Mucosa of rectum (tissue), 2 donors: ENCODE data around the gene GLI2.
A peak's percentile ranks its signal among the peaks of the same experiment; 100 is the strongest.

Experiments
- H3K27ac ChIP-seq, 2 donors: one replicate each; pipeline ENCODE4 v1.7.0; 2013; ENCODE audit warnings: inconsistent platforms in 2 of 2, low read depth in 2 of 2, low read length in 2 of 2
- H3K27me3 ChIP-seq, 2 donors: one replicate each; pipeline ENCODE4 v1.7.0; 2013; ENCODE audit warnings: low read length in 2 of 2; ENCODE audit not compliant: control insufficient read depth in 2 of 2, insufficient read depth in 2 of 2
- H3K36me3 ChIP-seq, 2 donors: one replicate each; pipeline ENCODE4 v1.7.0; 2013; ENCODE audit warnings: low read length in 2 of 2; ENCODE audit not compliant: control insufficient read depth in 2 of 2, insufficient read depth in 2 of 2
- H3K4me1 ChIP-seq, 2 donors: one replicate each; pipeline ENCODE4 v1.7.0; 2013; ENCODE audit warnings: low read length in 2 of 2, mild to moderate bottlenecking in 1 of 2; ENCODE audit not compliant: control insufficient read depth in 2 of 2, insufficient read depth in 2 of 2
- H3K4me3 ChIP-seq, 2 donors: one replicate each; pipeline ENCODE4 v1.7.0; 2013; ENCODE audit warnings: low read length in 2 of 2
- H3K9ac ChIP-seq, 2 donors: one replicate each; pipeline ENCODE4 v1.7.0; 2013; ENCODE audit warnings: low read length in 2 of 2, low read depth in 1 of 2, mild to moderate bottlenecking in 1 of 2
- H3K9me3 ChIP-seq, 2 donors: one replicate each; pipeline ENCODE4 v1.7.0; 2013; ENCODE audit warnings: low read length in 2 of 2; ENCODE audit not compliant: control insufficient read depth in 2 of 2
- donor health status: healthy.
- donor health status: Normal muscosa, but diverticular disease.

The GLI2 gene

DNA sequence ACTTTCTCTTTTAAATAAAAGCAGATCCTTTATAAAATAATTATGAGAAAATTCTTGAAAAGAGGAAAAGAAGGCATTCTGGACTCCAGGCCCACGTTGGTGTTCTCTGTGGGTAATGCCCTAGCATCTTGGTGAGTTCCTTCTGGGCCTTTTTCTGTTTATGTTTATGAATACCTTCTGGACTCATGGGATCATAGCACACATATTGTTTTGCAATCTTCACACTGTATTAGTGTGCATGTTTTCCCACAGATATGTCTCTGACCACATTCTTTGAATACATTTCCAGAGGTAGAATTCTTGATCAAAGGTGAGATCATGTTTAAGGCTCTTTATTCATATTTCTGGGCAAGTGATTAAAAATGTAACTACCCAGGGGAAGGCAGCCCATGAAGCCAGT, 15.9 kb downstream of the GLI2 start:
- H3K4me3 ChIP-seq, result no peak overlapping the region
- H3K9ac ChIP-seq, result no peak overlapping the region
- H3K27me3 ChIP-seq, result no peaks in the 10 kb centered on the region
- H3K36me3 ChIP-seq, result no peaks in the 10 kb centered on the region
- H3K9me3 ChIP-seq, result no peaks in the 10 kb centered on the region
- no peak overlapping the region for H3K27ac ChIP-seq
- H3K4me1 ChIP-seq, result no peaks in the 10 kb centered on the region

DNA sequence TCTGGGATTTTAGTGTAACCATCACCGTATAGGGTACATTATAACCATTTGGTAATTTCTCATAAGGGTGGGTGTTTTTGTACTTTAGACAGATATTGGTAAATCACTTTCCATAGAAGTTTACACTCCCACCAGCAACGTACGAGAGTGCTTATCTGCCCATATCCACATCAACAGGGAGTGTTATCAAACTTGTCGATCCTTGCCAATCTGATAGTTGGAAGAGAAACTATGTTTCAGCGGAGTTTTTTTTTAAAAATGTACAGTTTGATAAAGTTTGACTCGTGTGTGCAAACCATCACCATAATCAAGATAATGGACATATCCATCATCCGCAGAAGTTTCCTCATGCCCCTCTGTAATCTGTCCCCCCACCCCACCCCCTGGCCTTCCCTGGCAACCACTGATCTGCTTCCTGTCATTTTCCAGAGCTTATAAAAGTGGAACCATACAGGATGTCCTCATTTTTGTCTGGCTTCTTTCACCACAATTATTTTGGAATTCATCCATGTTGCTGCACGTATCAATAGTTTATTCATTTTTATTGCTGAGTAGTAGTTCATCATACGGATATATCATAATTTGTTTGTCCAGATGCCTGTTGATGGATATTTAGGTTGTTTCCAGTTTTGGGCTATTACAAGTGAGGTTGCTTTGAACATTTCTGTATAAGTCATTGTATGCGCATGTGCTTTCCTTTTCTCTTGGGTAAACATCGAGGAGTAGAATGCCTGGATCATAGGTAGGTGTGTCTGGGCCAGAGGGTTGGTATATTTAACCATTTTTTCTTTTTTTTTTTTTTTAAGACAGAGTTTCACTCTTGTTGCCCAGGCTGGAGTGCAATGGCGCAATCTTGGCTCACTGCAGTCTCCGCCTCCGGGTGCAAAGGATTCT, 18.6 kb downstream of the GLI2 start:
- Histone ChIP-seq H3K27ac (no peak overlapping the region), H3K4me1 (peaks cover 0 to 5% of the 10 kb centered on the region in 2 donors), H3K9me3 (no peaks in the 10 kb centered on the region), H3K27me3 (no peaks in the 10 kb centered on the region), H3K9ac (no peak overlapping the region), H3K4me3 (no peak overlapping the region), H3K36me3 (no peaks in the 10 kb centered on the region)

DNA sequence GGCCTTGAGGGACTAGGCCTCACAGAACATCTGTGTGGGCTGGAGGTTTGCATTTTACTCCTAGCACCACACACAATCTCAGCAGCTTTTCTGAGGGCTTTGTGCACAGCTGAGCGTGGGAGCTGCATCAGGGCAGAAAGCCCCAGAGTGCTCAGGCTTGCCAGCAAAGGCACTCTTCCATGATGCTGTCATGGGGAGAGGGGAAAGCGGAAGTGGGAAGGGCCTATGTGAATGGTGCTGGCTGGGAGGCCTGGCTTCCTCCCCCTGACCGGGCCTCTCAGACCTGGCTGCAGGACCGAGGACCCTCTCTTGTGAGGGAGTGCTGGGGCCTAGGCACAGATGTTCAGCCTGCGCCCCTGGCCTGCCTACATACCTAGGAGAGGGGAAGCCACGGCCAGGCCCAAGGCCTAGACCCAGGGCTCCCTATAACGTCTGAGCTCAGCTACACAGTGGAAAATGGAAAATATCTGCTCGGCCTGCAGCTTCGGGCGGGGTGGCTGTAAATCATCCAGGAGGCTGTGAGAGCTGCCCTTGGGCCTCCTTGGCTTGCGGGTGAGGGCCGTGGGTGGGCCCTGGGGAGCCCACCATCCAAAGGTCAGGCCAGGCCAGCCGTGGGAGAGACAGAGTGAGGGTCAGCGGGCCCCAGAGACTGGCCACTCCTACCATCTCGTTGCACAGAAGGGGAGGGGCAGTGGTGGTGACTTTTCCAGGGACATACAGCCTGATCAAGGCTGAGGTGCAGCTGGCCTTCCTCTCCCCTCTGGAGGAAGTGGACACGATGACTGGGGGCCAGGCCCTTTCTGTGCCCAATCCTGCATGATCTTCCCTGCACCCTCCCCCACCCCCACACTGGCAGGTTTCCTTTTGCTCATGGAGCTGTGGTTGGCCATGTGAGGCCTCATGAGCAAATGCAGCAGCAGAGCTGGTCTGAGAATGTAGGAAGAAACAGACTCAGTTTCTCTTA, 22.8 kb downstream of the GLI2 start:
- Histone ChIP-seq H3K4me1 (peaks cover 0 to 5% of the 10 kb centered on the region in 2 donors), H3K9me3 (no peaks in the 10 kb centered on the region), H3K27ac (peak overlapping the region; percentile 58 to 70), H3K4me3 (no peak overlapping the region), H3K36me3 (no peaks in the 10 kb centered on the region), H3K27me3 (no peaks in the 10 kb centered on the region), H3K9ac (no peak overlapping the region)

DNA sequence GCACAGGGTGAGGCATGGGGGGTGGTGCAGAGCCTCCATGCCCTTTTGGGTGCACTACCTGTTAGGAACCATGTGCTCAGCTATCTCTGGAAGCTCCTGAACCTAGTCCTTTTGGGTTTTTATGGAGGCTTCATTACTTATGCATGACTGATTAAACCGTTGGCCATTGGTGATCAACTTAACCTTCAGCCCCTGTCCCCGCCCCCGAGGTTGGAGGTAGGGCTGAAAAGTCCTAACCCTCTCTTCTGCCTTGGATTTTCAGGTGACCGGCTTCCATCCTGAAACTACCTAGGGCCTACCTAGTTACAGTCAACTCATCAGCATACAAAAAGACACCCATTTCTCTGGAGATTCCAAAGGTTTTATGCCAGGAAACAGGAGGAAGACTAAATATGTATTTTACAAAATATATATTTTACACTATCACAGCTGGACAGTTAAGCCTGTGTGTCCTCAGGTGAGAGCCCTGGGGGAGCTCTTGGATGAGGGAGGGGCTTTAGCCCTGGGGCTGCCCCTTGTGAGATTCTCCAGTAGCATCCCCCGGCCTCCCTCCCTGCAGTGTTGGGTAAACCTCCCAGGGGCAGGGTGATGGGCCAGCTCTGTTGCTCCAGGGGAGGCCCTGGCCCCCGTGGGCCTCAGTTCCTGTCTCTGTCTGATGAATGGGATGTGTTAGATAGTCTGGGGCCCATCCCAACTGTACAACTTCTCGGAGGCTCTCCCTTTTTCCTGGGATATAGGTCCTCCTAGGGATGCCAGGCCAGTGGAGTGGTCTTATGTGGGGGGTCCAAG, 24.1 kb downstream of the GLI2 start:
- peaks cover 4 to 5% of the 10 kb centered on the region in 2 donors for H3K4me1 ChIP-seq
- H3K4me3 ChIP-seq, result no peak overlapping the region
- no peaks in the 10 kb centered on the region for H3K9me3 ChIP-seq
- no peak overlapping the region for H3K9ac ChIP-seq
- H3K27me3 ChIP-seq, result no peaks in the 10 kb centered on the region
- H3K27ac ChIP-seq, result no peak overlapping the region
- H3K36me3 ChIP-seq, result no peaks in the 10 kb centered on the region

DNA sequence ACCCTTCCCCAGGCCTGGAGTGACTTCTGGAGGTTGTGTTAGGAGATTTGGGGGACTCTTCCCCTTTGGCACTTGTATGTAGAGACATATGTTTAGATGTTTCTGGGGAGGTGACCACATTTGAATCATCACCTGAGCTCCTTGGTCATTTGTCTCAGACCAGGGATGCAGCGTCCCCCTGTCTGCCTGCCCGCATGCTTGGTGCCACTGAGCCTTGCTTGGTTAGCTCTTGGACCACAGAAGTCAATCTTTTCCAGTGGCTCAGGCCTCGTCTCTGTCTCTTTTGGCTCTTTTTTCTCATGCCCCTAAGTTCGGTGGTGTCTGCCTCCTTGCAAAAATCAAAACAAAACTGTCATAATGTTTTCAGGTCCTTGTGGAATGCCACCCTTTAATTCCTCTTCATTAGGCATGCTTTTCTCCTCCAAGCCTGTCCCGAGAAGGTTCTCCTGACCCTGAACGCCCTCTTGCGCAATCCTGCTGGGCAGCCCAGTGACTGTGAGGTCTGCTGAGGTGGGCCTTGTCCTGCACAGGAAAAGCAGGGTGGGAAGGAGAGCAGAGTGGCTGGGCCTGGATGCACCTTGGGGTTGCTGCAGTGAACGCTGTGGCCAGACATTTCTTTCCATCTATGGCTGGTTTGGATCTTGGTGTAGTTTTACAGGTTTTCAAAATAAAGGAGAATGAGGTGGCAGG, 24.9 kb downstream of the GLI2 start:
- H3K27ac ChIP-seq, result no peak overlapping the region

DNA sequence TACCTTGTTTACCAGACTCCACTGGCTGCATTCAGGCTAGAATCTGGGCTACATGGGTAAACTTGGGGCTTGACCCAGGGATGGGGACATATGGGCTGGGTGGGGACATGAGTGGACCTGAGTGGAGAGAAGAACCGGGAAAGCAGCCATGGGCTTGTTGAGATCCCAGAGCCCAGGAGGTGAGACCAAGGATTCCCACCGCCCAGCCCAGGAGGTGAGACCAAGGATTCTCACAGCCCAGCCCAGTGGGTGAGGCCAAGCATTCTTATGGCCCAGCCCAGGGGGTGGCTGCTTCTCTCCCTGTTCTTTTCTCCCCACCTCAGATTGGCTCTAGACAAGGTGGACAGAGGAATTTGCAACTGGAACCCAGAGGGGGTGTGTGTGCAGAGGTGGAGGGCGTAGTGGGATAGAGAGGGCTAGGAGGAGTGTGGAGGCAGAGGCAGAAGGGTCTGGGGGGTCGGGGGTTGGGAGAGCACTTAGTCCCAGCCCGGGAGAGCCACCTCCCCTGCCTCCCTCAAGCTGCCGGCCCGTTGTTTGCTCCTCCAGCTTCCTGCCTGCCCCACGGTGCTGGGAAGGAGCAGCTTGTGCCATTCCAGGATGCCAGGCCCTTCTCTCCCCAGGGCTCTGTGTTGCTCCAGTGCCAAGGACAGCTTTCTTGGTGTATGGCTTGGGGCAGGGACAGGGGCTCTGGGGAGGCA, 25.6 kb downstream of the GLI2 start:
- H3K9ac ChIP-seq, result no peak overlapping the region
- no peaks in the 10 kb centered on the region for H3K9me3 ChIP-seq
- no peak overlapping the region for H3K4me3 ChIP-seq
- no peaks in the 10 kb centered on the region for H3K27me3 ChIP-seq
- peaks cover 5 to 11% of the 10 kb centered on the region in 2 donors for H3K4me1 ChIP-seq
- no peaks in the 10 kb centered on the region for H3K36me3 ChIP-seq
- no peak overlapping the region for H3K27ac ChIP-seq

More for the DNA sequence above, 24.9 kb downstream of the GLI2 start:
- peaks cover 5 to 11% of the 10 kb centered on the region in 2 donors for H3K4me1 ChIP-seq
- H3K27me3 ChIP-seq, result no peaks in the 10 kb centered on the region
- H3K9me3 ChIP-seq, result no peaks in the 10 kb centered on the region
- H3K9ac ChIP-seq, result no peak overlapping the region
- no peak overlapping the region for H3K4me3 ChIP-seq
- no peaks in the 10 kb centered on the region for H3K36me3 ChIP-seq

DNA sequence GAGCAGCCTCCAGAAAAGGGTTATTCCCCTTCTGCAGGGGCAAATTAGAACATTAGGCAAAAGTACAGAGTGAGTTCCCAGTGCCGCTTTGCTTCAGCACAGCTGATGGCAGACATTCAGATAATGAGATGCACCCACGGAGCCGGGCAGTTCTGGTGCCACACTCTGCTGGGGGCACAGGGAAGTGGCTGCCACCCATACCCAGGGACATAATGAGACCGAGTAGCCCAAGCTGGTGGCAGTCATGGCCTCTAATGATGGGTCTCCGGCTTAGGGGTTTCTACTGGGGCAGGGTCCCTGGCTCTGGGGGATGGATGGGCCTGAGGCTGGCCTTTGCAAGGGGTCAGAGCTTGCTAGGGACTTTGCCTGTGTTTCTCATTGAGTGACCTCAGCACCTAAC, 26.2 kb downstream of the GLI2 start:
- Histone ChIP-seq H3K4me1 (peaks cover 5 to 11% of the 10 kb centered on the region in 2 donors), H3K4me3 (no peak overlapping the region), H3K27ac (no peak overlapping the region), H3K27me3 (no peaks in the 10 kb centered on the region), H3K9me3 (no peaks in the 10 kb centered on the region), H3K36me3 (no peaks in the 10 kb centered on the region), H3K9ac (no peak overlapping the region)

DNA sequence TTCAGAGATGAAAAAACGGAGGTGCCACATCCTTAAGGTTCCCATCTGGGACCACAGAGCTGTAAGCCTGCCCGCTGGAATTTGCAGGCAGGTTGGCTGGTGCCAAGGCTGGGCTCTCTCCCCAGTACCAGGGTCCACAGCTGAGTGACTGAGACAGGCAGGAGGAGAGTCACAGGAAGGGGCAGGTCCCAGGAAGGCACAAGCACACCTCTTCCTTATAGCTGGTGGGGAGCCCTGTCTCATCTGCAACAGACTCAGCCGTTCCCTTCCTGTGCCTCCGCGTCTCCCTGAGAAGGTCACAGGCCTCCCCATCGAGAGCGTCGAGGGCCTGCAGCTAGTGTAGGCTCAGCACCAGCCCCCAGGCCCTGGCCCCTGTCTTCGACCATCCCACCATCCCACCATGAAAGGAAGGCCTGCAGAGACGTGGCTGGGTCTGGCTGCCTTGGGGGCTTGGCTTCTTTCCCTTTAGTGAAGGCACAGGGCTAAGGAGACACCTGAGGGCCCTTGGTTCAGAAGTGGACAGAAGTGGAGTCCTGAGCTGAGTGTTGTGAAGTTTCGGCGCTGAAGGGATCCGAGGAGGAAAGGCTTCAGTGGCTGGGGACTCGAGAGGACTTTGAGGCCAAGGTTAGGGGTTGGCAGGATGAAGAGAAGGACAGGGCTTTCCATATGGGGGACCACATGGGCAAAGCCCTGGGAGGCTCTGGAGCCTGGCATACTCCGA, 26.8 kb downstream of the GLI2 start:
- Histone ChIP-seq H3K4me1 (peaks cover 5 to 11% of the 10 kb centered on the region in 2 donors), H3K36me3 (no peaks in the 10 kb centered on the region), H3K9me3 (no peaks in the 10 kb centered on the region), H3K27ac (no peak overlapping the region), H3K4me3 (no peak overlapping the region), H3K27me3 (no peaks in the 10 kb centered on the region), H3K9ac (no peak overlapping the region)
